DND-41 (cell line): ENCODE results near the gene SFSWAP.
"Not testable (repeated sequence)": the region's sequence is repeated elsewhere in the genome, so short reads cannot be mapped to it uniquely, and the experiment has no call there.

Source experiments
- CTCF ChIP-seq: IDR thresholded peaks from 2 replicates; pipeline ENCODE4 v1.5.1; 2012; ENCODE audit warnings: borderline replicate concordance, low read length, moderate library complexity, mild to moderate bottlenecking; ENCODE audit not compliant: poor library complexity, severe bottlenecking; ENCODE audit errors: extremely low read depth
- EZH2 ChIP-seq: IDR thresholded peaks from 3 replicates; pipeline ENCODE4 v1.6.1; 2012; ENCODE audit warnings: borderline replicate concordance, low read depth, mild to moderate bottlenecking, moderate library complexity, low read length, inconsistent platforms; ENCODE audit not compliant: severe bottlenecking

- TF ChIP-seq CTCF, EZH2: not testable (repeated sequence)
These were observed 44.4 kb upstream of the SFSWAP start for GRCh38 chr12:131666486-131666885.
